ENCODE measurements around the gene PGA4. TPM values are rescaled to one million over a fixed set of nuclear protein-coding genes. Genes with fewer than 3 reads are reported as not detected.
"Not testable (repeated sequence)": the region's sequence is repeated elsewhere in the genome, so short reads cannot be mapped to it uniquely, and the experiment has no call there.

Gene PGA4
- total RNA-seq, result 1 to 10 TPM; 1.0 to 8.7 (median 4.9) TPM

DNA sequence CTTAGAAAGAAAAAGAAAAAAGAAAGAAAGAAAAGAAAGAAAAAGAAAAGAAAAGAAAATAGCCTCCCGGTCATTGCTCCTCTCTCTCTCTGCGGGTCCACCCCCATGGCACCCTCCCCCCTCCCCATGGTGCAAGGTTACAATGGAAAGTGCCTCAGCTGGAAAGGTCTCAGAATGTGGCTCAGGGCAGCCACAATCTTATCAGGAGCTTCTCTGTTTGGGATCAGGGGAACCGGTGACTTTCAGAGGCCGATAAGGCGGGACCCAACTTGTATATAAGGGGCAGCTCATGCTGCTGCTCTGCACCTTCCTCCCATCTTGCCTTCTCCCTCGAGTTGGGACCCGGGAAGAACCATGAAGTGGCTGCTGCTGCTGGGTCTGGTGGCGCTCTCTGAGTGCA, at the start of gene PGA4:
Gene PGA4 (plus strand): TSS at position 301 of the 400 bp plus-strand sequence. CDS start 54 bp downstream, at position 355.
- H3K36me3 ChIP-seq; intact Hi-C loops (cut with DNase I; ENCODE audit: low total_unique reads); H3K27ac ChIP-seq; DNase-seq; H3K9me3 ChIP-seq; H3K4me1 ChIP-seq; H3K27me3 ChIP-seq; H3K4me3 ChIP-seq: not testable (repeated sequence)

DNA sequence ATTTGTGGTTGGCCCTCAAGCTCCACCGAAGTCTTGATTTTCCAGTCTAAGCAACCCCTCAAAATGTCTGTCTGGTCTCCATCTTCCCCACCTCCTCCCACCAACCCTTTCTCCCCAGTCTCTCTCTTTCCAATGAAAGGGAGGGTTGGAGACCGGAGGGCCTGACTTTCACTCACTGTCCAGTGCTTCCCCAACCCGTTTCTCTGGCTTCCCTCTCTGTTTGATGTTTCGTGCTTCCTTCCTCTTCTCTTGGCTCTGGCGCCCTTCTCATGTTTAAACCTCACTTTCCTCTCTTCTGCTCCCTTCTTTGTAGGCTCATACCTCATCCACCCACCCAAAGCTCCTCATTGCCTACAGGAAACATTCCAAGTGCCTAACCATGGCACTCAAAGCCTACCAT, 49.8 kb upstream of the PGA4 start:
- Histone ChIP-seq H3K27me3 (no peaks in the 10 kb centered on the region), H3K9me3 (no peaks in the 10 kb centered on the region), H3K4me3 (no peak overlapping the region), H3K27ac (no peak overlapping the region), H3K4me1 (no peaks in the 10 kb centered on the region), H3K36me3 (no peaks in the 10 kb centered on the region)
- intact Hi-C loops (cut with DNase I; ENCODE audit: low total_unique reads), result loop anchor here (10.0 kb wide), 1 partner anchor 338 kb away; no protein-coding TSS in a partner anchor
- no peak for DNase-seq
- no peak for TF ChIP-seq POLR2A (IDR thresholded peaks at IDR 0.05)

DNA sequence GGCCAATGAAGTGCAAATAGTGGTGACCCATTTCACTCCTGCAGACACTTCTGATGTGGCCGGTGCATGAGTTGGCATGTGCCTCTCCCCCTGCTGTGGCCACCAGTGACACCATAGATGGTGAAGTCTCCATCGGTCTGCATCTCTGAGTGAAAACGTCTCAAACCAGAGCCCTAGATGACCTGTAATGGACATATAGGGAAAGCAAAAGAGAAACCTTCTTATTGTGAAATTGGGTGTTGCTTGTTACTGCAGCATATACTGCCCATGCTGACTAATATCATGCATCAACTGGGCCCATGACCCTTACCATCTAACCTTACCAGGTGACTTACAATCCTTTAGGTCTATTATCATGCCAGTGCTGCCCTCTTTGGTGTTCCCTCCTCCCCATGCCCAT, 49.3 kb upstream of the PGA4 start:
- intact Hi-C loops (cut with DNase I; ENCODE audit: low total_unique reads), result loop anchor here (10.0 kb wide), 1 partner anchor 338 kb away; no protein-coding TSS in a partner anchor
- TF ChIP-seq POLR2A (IDR thresholded peaks at IDR 0.05), result no peak
- TF ChIP-seq, protein P1, sequence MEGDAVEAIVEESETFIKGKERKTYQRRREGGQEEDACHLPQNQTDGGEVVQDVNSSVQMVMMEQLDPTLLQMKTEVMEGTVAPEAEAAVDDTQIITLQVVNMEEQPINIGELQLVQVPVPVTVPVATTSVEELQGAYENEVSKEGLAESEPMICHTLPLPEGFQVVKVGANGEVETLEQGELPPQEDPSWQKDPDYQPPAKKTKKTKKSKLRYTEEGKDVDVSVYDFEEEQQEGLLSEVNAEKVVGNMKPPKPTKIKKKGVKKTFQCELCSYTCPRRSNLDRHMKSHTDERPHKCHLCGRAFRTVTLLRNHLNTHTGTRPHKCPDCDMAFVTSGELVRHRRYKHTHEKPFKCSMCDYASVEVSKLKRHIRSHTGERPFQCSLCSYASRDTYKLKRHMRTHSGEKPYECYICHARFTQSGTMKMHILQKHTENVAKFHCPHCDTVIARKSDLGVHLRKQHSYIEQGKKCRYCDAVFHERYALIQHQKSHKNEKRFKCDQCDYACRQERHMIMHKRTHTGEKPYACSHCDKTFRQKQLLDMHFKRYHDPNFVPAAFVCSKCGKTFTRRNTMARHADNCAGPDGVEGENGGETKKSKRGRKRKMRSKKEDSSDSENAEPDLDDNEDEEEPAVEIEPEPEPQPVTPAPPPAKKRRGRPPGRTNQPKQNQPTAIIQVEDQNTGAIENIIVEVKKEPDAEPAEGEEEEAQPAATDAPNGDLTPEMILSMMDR (IDR thresholded peaks at IDR 0.05), result no peak
- H3K4me1 ChIP-seq, result no peaks in the 10 kb centered on the region
- no peak overlapping the region for H3K4me3 ChIP-seq
- no peaks in the 10 kb centered on the region for H3K27me3 ChIP-seq
- no peaks in the 10 kb centered on the region for H3K36me3 ChIP-seq
- no peak overlapping the region for H3K27ac ChIP-seq
- H3K9me3 ChIP-seq, result no peaks in the 10 kb centered on the region
- DNase-seq, result no peak

DNA sequence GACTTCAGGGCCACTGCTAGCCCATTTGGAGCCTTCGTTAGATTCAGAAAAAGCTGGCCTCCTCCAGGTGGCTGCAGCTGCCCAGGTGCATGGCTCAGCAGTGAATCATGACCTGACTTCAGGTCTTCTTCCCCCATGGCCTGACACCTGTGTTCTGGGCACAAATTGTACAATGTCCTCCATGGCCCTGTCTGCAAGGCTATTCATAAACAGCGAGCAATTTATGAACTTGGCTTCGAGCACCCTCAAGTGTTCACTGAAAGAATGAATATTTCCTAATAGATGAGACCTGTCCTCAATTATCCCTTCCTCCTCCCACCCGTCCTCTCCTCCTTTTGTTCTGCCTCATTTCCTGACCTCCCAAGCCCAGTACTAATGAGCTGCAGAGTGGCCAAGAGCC, 48.7 kb upstream of the PGA4 start:
- intact Hi-C loops (cut with DNase I; ENCODE audit: low total_unique reads), result loop anchor here (10.0 kb wide), 1 partner anchor 339 kb away; no protein-coding TSS in a partner anchor
- TF ChIP-seq, protein P1 (IDR thresholded peaks at IDR 0.05), result peak in 1 of 4 experiments; percentile 11
- TF ChIP-seq POLR2A (IDR thresholded peaks at IDR 0.05), result no peak
- Histone ChIP-seq H3K4me3 (no peak overlapping the region), H3K36me3 (no peaks in the 10 kb centered on the region), H3K27me3 (no peaks in the 10 kb centered on the region), H3K4me1 (no peaks in the 10 kb centered on the region), H3K27ac (no peak overlapping the region), H3K9me3 (no peaks in the 10 kb centered on the region)
- no peak for DNase-seq

DNA sequence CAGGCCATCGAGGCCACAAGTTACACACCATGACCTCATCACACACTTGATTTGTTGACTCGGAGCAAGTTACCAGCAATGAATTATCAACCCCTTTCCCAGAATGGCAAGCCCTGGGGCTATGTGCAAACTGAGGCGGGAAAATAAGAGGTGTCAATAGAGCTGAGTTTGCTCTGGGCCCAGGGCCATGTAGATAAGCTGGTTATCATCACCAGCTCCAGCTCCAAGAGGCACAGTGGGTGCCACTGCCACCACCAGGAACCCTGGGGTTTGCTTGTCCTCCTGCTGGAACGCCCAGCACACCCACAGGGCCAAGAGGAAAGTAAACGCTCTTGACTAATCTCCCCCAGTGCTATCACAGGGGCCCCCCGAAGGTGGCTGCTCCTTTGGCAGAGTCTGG, 47.9 kb upstream of the PGA4 start:
- intact Hi-C loops (cut with DNase I; ENCODE audit: low total_unique reads), result loop anchor here (10.0 kb wide), 1 partner anchor 339 kb away; no protein-coding TSS in a partner anchor
- Histone ChIP-seq H3K4me1 (no peaks in the 10 kb centered on the region), H3K27ac (no peak overlapping the region), H3K36me3 (no peaks in the 10 kb centered on the region), H3K27me3 (no peaks in the 10 kb centered on the region), H3K4me3 (no peak overlapping the region), H3K9me3 (no peaks in the 10 kb centered on the region)
- no peak for DNase-seq
- TF ChIP-seq POLR2A (IDR thresholded peaks at IDR 0.05), result no peak
- TF ChIP-seq, protein P1 (IDR thresholded peaks at IDR 0.05), result no peak

DNA sequence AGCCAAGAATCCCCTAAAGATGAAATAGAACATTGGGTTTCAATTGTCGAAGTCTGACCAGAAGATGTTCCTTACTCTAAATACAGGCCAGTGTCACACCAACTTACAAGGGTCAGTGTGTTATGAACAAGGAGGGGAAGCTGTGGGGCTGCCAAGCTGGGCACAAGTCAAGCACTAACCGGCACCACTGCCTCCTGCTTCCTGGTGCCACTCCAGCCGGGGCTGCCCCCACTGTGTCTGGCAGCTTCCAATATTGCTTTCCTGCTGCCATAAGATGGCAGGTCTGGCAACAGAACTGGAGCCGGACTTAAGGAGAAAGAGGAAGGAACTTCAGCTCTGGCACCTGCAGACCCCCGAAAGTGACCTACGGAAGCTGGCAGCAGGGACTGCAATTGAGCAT, 47.2 kb upstream of the PGA4 start:
- Histone ChIP-seq H3K27ac (no peak overlapping the region), H3K4me1 (no peaks in the 10 kb centered on the region), H3K9me3 (no peaks in the 10 kb centered on the region), H3K36me3 (no peaks in the 10 kb centered on the region), H3K4me3 (no peak overlapping the region), H3K27me3 (no peaks in the 10 kb centered on the region)
- intact Hi-C loops (cut with DNase I; ENCODE audit: low total_unique reads), result loop anchor here (10.0 kb wide), 1 partner anchor 340 kb away; no protein-coding TSS in a partner anchor
- no peak for TF ChIP-seq POLR2A (IDR thresholded peaks at IDR 0.05)
- TF ChIP-seq, protein P1 (IDR thresholded peaks at IDR 0.05), result no peak
- no peak for DNase-seq
